Measurements from ENCODE around the gene ACTR5. TPM values are rescaled to one million over a fixed set of nuclear protein-coding genes. Genes with fewer than 3 reads are reported as not detected.

Gene ACTR5
- polyA plus RNA-seq, 1 of the 3 experiments (the other 2 are of a cell fraction): 9.7 TPM

GRCh38 chr20:38770546-38770945 is 22.3 kb downstream of the ACTR5 start (continued):
- TF ChIP-seq FOXJ3 (CRISPR knock-in tag; IDR thresholded peaks at IDR 0.05): no peak
- no peak for TF ChIP-seq TAF1 (IDR thresholded peaks at IDR 0.05; ENCODE audit: borderline replicate concordance, low read depth, low read length)
- TF ChIP-seq GATA2 (CRISPR knock-in tag; IDR thresholded peaks at IDR 0.05): no peak

GRCh38 chr20:38770970-38771369 is 22.7 kb downstream of the ACTR5 start:
- Histone ChIP-seq H3K36me3 (replicated peaks in 1 of 2; ENCODE audit: control insufficient read depth in 1 of 2, insufficient read depth in 2 of 2, low read length in 1 of 2) (peaks cover 35 to 76% of the 10 kb centered on the region in 2 experiments), H3K9me3 (no peaks in the 10 kb centered on the region), H3K27ac (ENCODE audit: low read depth in 2 of 2, low read length in 1 of 2) (no peak overlapping the region), H3F3A (replicated peaks; ENCODE audit: insufficient read depth) (no peaks in the 10 kb centered on the region), H3K27me3 (ENCODE audit: insufficient read depth) (no peaks in the 10 kb centered on the region), H3K9me2 (no peaks in the 10 kb centered on the region), H2AFZ (ENCODE audit: low read depth) (no peak overlapping the region), H3K4me1 (ENCODE audit: control insufficient read depth in 1 of 2, insufficient read depth in 2 of 2, low read depth in 1 of 2, low read length in 1 of 2) (no peaks in the 10 kb centered on the region), H3K4me3 (ENCODE audit: low read depth in 2 of 2, low read length in 1 of 2) (no peak overlapping the region), H4K20me1 (ENCODE audit: insufficient read depth) (no peaks in the 10 kb centered on the region), H3K9ac (no peak overlapping the region), H3K4me2 (no peak overlapping the region), H3K79me2 (ENCODE audit: insufficient read depth) (no peaks in the 10 kb centered on the region)
- ChIA-PET CTCF (interaction anchor here (1.0 to 13.5 kb wide), 2 partner anchors 20 to 75 kb away, joined by 4 to 99 read pairs; partner anchors contain the start of gene ACTR5), POLR2A (no interaction called here)
- no peak for TF ChIP-seq SMC3 (IDR thresholded peaks at IDR 0.05; ENCODE audit: low read depth, low read length)
- no peak for TF ChIP-seq NFIC (IDR thresholded peaks at IDR 0.05; ENCODE audit: borderline replicate concordance)
- TF ChIP-seq YY1 (IDR thresholded peaks at IDR 0.05; ENCODE audit: low read depth): no peak
- TF ChIP-seq MAX (IDR thresholded peaks at IDR 0.05; ENCODE audit: low read depth): no peak
- TF ChIP-seq TEAD4 (IDR thresholded peaks at IDR 0.05; ENCODE audit: borderline replicate concordance, insufficient read depth): no peak
- no peak for TF ChIP-seq RXRA (IDR thresholded peaks at IDR 0.05; ENCODE audit: borderline replicate concordance, low read depth)
- no peak for TF ChIP-seq JUND (IDR thresholded peaks at IDR 0.05)
- TF ChIP-seq NRF1 (IDR thresholded peaks at IDR 0.05; ENCODE audit: low read depth, low read length): no peak
- TF ChIP-seq IRF3 (IDR thresholded peaks at IDR 0.05; ENCODE audit: low read depth, low read length): no peak
- no peak for TF ChIP-seq GABPA (IDR thresholded peaks at IDR 0.05; ENCODE audit: low read depth)
- TF ChIP-seq RAD21 (IDR thresholded peaks at IDR 0.05; ENCODE audit: low read length): no peak
- TF ChIP-seq SIN3A (IDR thresholded peaks at IDR 0.05; ENCODE audit: borderline replicate concordance, low read depth, low read length): no peak
- 83% methylated on average over 3 of the region's 7 CpGs for WGBS (ENCODE audit: low lambda C conversion rate)
- no peak for DNase-seq

- H3K4me1 ChIP-seq (ENCODE audit: control insufficient read depth in 1 of 2, insufficient read depth in 2 of 2, low read depth in 1 of 2, low read length in 1 of 2): no peaks in the 10 kb centered on the region
- WGBS (ENCODE audit: low lambda C conversion rate): 90% methylated on average over 6 of the region's 7 CpGs
- H3K4me3 ChIP-seq (ENCODE audit: low read depth in 2 of 2, low read length in 1 of 2): no peak overlapping the region
- no peak overlapping the region for H3K9ac ChIP-seq
- no peak overlapping the region for H3K4me2 ChIP-seq
- H3K9me3 ChIP-seq: no peaks in the 10 kb centered on the region
- TF ChIP-seq EZH2phosphoT487 (IDR thresholded peaks at IDR 0.05; ENCODE audit: borderline replicate concordance, low read depth) (no peak), GATA2 (CRISPR knock-in tag; IDR thresholded peaks at IDR 0.05) (no peak), TAF1 (IDR thresholded peaks at IDR 0.05; ENCODE audit: borderline replicate concordance, low read depth, low read length) (no peak), ELF1 (IDR thresholded peaks at IDR 0.05) (no peak), USF2 (IDR thresholded peaks at IDR 0.05; ENCODE audit: borderline replicate concordance, low read depth, low read length) (no peak), RAD21 (IDR thresholded peaks at IDR 0.05; ENCODE audit: low read length) (no peak), RXRA (IDR thresholded peaks at IDR 0.05; ENCODE audit: borderline replicate concordance, low read depth) (no peak), CTCF (IDR thresholded peaks at IDR 0.05) (no peak)
- no peaks in the 10 kb centered on the region for H3K27me3 ChIP-seq (ENCODE audit: insufficient read depth)
- DNase-seq: no peak
- H3F3A ChIP-seq (replicated peaks; ENCODE audit: insufficient read depth): no peaks in the 10 kb centered on the region
- H3K79me2 ChIP-seq (ENCODE audit: insufficient read depth): no peaks in the 10 kb centered on the region
- H3K36me3 ChIP-seq (replicated peaks in 1 of 2; ENCODE audit: control insufficient read depth in 1 of 2, insufficient read depth in 2 of 2, low read length in 1 of 2): peaks cover 35 to 70% of the 10 kb centered on the region in 2 experiments
- ChIA-PET CTCF (interaction anchor here (1.0 to 13.5 kb wide), 2 partner anchors 21 to 76 kb away, joined by 4 to 99 read pairs; partner anchors contain the start of gene ACTR5), POLR2A (no interaction called here)
- H3K27ac ChIP-seq (ENCODE audit: low read depth in 2 of 2, low read length in 1 of 2): no peak overlapping the region
- H3K9me2 ChIP-seq: no peaks in the 10 kb centered on the region
- H2AFZ ChIP-seq (ENCODE audit: low read depth): no peak overlapping the region
- no peaks in the 10 kb centered on the region for H4K20me1 ChIP-seq (ENCODE audit: insufficient read depth)
Observed at GRCh38 chr20:38771621-38772020, 23.4 kb downstream of the ACTR5 start.

Measured in SK-N-SH (cell line).